H9 (cell line): ENCODE measurements around the gene JAKMIP3. TPM values are rescaled to one million over a fixed set of nuclear protein-coding genes. Genes with fewer than 3 reads are reported as not detected.

ENCODE experiments used
- DNase-seq: peaks from one replicate; pipeline ENCODE4 v3.0.0-alpha.2; 2017
- H2AFZ ChIP-seq: one replicate; pipeline ENCODE4 v1.6.1; 2013; ENCODE audit warnings: mild to moderate bottlenecking, low read length, control low read depth, moderate library complexity
- H2AK5ac ChIP-seq: 2 replicates; pipeline ENCODE4 v1.6.1; 2013; ENCODE audit warnings: low read length, control low read depth, mixed read lengths; ENCODE audit not compliant: insufficient read length
- H2BK120ac ChIP-seq: one replicate; pipeline ENCODE4 v1.6.1; 2013; ENCODE audit warnings: low read depth, mild to moderate bottlenecking, low read length, control low read depth, inconsistent platforms; ENCODE audit not compliant: poor library complexity, severe bottlenecking
- H2BK12ac ChIP-seq: 2 replicates; pipeline ENCODE4 v1.6.1; 2013; ENCODE audit warnings: low read length, control low read depth, mixed read lengths, low read depth; ENCODE audit not compliant: insufficient read length
- H2BK15ac ChIP-seq: 2 replicates; pipeline ENCODE4 v1.6.1; 2013; ENCODE audit warnings: low read depth, low read length, control low read depth
- H2BK20ac ChIP-seq: one replicate; pipeline ENCODE4 v1.6.1; 2013; ENCODE audit warnings: low read depth, mild to moderate bottlenecking, low read length, control low read depth, inconsistent platforms; ENCODE audit not compliant: poor library complexity, severe bottlenecking
- H2BK5ac ChIP-seq: 2 replicates; pipeline ENCODE4 v1.6.1; 2013; ENCODE audit warnings: low read length, control low read depth, mixed read lengths; ENCODE audit not compliant: insufficient read length
- H3K14ac ChIP-seq: 2 replicates; pipeline ENCODE4 v1.6.1; 2013; ENCODE audit warnings: low read length, control low read depth; ENCODE audit not compliant: insufficient read depth
- H3K18ac ChIP-seq: 2 replicates; pipeline ENCODE4 v1.6.1; 2013; ENCODE audit warnings: low read depth, mild to moderate bottlenecking, mixed read lengths, low read length, control low read depth; ENCODE audit not compliant: insufficient read length
- H3K23ac ChIP-seq: 2 replicates; pipeline ENCODE4 v1.6.1; 2013; ENCODE audit warnings: low read length, control low read depth, mixed read lengths, low read depth; ENCODE audit not compliant: insufficient read length
- H3K23me2 ChIP-seq: 2 replicates; pipeline ENCODE4 v1.6.1; 2013; ENCODE audit warnings: low read depth, mild to moderate bottlenecking, mixed read lengths, low read length, control low read depth; ENCODE audit not compliant: insufficient read length, poor library complexity, severe bottlenecking
- H3K27ac ChIP-seq: 2 replicates; pipeline ENCODE4 v1.5.1; 2013; ENCODE audit warnings: low read length, control low read depth, mixed read lengths, low read depth; ENCODE audit not compliant: insufficient read length
- H3K27me3 ChIP-seq: 2 replicates; pipeline ENCODE4 v1.6.1; 2013; ENCODE audit warnings: low read length, control low read depth, inconsistent platforms; ENCODE audit not compliant: insufficient read depth
- H3K4ac ChIP-seq: 2 replicates; pipeline ENCODE4 v1.6.1; 2013; ENCODE audit warnings: low read depth, mild to moderate bottlenecking, control low read depth, inconsistent platforms, low read length, moderate library complexity
- H3K4me1 ChIP-seq: 2 replicates; pipeline ENCODE4 v1.6.1; 2013; ENCODE audit warnings: low read length, control low read depth, inconsistent platforms; ENCODE audit not compliant: insufficient read depth
- H3K4me2 ChIP-seq: 2 replicates; pipeline ENCODE4 v1.6.1; 2013; ENCODE audit warnings: low read length, control low read depth, mixed read lengths; ENCODE audit not compliant: insufficient read length, insufficient read depth
- H3K56ac ChIP-seq: 2 replicates; pipeline ENCODE4 v1.6.1; 2013; ENCODE audit warnings: low read depth, mild to moderate bottlenecking, mixed read lengths, low read length, control low read depth; ENCODE audit not compliant: insufficient read length
- H3K79me1 ChIP-seq: 2 replicates; pipeline ENCODE4 v1.6.1; 2013; ENCODE audit warnings: low read depth, mild to moderate bottlenecking, moderate library complexity, low read length, control low read depth, inconsistent platforms; ENCODE audit not compliant: insufficient read depth, poor library complexity, severe bottlenecking
- H3K79me2 ChIP-seq: 2 replicates; pipeline ENCODE4 v1.6.1; 2013; ENCODE audit warnings: low read length, control low read depth, inconsistent platforms; ENCODE audit not compliant: insufficient read depth
- H3K9ac ChIP-seq: 2 replicates; pipeline ENCODE4 v1.6.1; 2013; ENCODE audit warnings: low read length, control low read depth, mixed read lengths; ENCODE audit not compliant: insufficient read length; ENCODE audit errors: extremely low read depth
- H3K9me3 ChIP-seq: one replicate; pipeline ENCODE4 v1.6.1; 2013; ENCODE audit warnings: low read depth, low read length, inconsistent platforms; ENCODE audit not compliant: control insufficient read depth
- H3T11ph ChIP-seq: one replicate; pipeline ENCODE4 v1.6.1; 2013; ENCODE audit warnings: mild to moderate bottlenecking, low read length, control low read depth, inconsistent platforms
- H4K20me1 ChIP-seq: one replicate; pipeline ENCODE4 v1.6.1; 2013; ENCODE audit not compliant: control insufficient read depth, insufficient read length, insufficient read depth
- H4K5ac ChIP-seq: 2 replicates; pipeline ENCODE4 v1.6.1; 2013; ENCODE audit warnings: low read depth, mild to moderate bottlenecking, mixed read lengths, low read length, control low read depth; ENCODE audit not compliant: insufficient read length
- H4K8ac ChIP-seq: replicated peaks from 2 replicates; pipeline ENCODE4 v1.6.1; 2013; ENCODE audit warnings: low read length, control low read depth, mixed read lengths, low read depth; ENCODE audit not compliant: insufficient read length
- H4K91ac ChIP-seq: 2 replicates; pipeline ENCODE4 v1.6.1; 2013; ENCODE audit warnings: low read depth, mild to moderate bottlenecking, moderate library complexity, mixed read lengths, low read length, control low read depth; ENCODE audit not compliant: insufficient read length
- H3K27ac Mint-ChIP-seq, 3 experiments: 2 replicates in 2 of 3; 3 replicates in 1 of 3; pipeline ENCODE4 v1.8.0; 2020 to 2021; ENCODE audit warnings: mixed read lengths in 3 of 3, mild to moderate bottlenecking in 1 of 3, moderate library complexity in 1 of 3
- H3K27me3 Mint-ChIP-seq: 2 replicates; pipeline ENCODE4 v1.8.0; 2021; ENCODE audit warnings: low read depth, mild to moderate bottlenecking, moderate library complexity, mixed read lengths
- H3K36me3 Mint-ChIP-seq, 3 experiments: 2 replicates in 2 of 3; 3 replicates in 1 of 3; pipeline ENCODE4 v1.8.0; 2020 to 2021; ENCODE audit warnings: low read depth in 3 of 3, mixed read lengths in 3 of 3; ENCODE audit not compliant: insufficient read depth in 1 of 3
- H3K4me1 Mint-ChIP-seq, 2 experiments: 2 replicates each; pipeline ENCODE4 v1.8.0; 2020; ENCODE audit warnings: mixed read lengths in 2 of 2
- H3K4me3 Mint-ChIP-seq, 2 experiments: 2 replicates in 1 of 2; 3 replicates in 1 of 2; pipeline ENCODE4 v1.8.0; 2020 to 2021; ENCODE audit warnings: mild to moderate bottlenecking in 2 of 2, mixed read lengths in 2 of 2, moderate library complexity in 1 of 2
- H3K9me3 Mint-ChIP-seq, 2 experiments: 2 replicates in 1 of 2; 3 replicates in 1 of 2; pipeline ENCODE4 v1.8.0; 2020; ENCODE audit warnings: mild to moderate bottlenecking in 2 of 2, mixed read lengths in 2 of 2, moderate library complexity in 1 of 2
- CTCF ChIP-seq: fragments of 200-600 bp; sonication (generic); conservative IDR thresholded peaks from 3 replicates; pipeline ENCODE4 v1.8.0; 2021; ENCODE audit warnings: antibody characterized with exemption, mild to moderate bottlenecking
- WGBS: extraction: QIAGEN DNeasy Blood & Tissue Kit; methylation state at CpG from one replicate; pipeline ENCODE4 v1.1.7; 2013; ENCODE audit warnings: missing lambda C conversion rate, low lambda C conversion rate, mixed read lengths; ENCODE audit not compliant: insufficient read length; ENCODE audit errors: extremely low coverage; 5-methylcytosine and 5-hydroxymethylcytosine counted together
- total RNA-seq: library from RNA; stranded (reverse); gene quantifications from 2 replicates; pipeline ENCODE4 v1.2.1, GENCODE V29; 2021

The JAKMIP3 gene
- total RNA-seq, 1 experiment from 2014 or later: 0.50 TPM

- Histone ChIP-seq H3K79me2 (no peaks in the 10 kb centered on the region), H3K23ac (no peak overlapping the region), H4K20me1 (no peaks in the 10 kb centered on the region), H3K23me2 (no peaks in the 10 kb centered on the region), H3K4me1 (no peaks in the 10 kb centered on the region), H3K9ac (no peak overlapping the region), H2AK5ac (no peak overlapping the region), H2AFZ (no peak overlapping the region), H3T11ph (no peak overlapping the region), H2BK12ac (no peak overlapping the region), H3K79me1 (no peaks in the 10 kb centered on the region), H2BK15ac (no peak overlapping the region), H3K4me2 (no peak overlapping the region), H2BK120ac (no peak overlapping the region), H2BK5ac (no peak overlapping the region), H3K9me3 (no peaks in the 10 kb centered on the region), H3K4ac (no peak overlapping the region), H3K27me3 (no peaks in the 10 kb centered on the region), H4K5ac (no peak overlapping the region), H3K56ac (no peak overlapping the region), H3K27ac (no peak overlapping the region), H4K8ac (no peak overlapping the region), H2BK20ac (no peak overlapping the region), H3K14ac (no peak overlapping the region; the same call in 1 of the 2 replicates), H3K18ac (no peak overlapping the region), H4K91ac (no peak overlapping the region)
- TF ChIP-seq CTCF: no peak
- no peak overlapping the region for H3K27ac Mint-ChIP-seq
- no CpG with 5 or more reads among the region's 15 CpGs for WGBS
- H3K36me3 Mint-ChIP-seq: 0 out of 7 replicates have a peak, but pooled peaks cover 0 to 2% (median 0%) of the 10 kb centered on the region in 3 experiments
- peaks cover 0 to 3% of the 10 kb centered on the region in 2 experiments; a peak in 1 of 5 replicates for H3K9me3 Mint-ChIP-seq
- H3K27me3 Mint-ChIP-seq: peaks cover 3% of the 10 kb centered on the region; the same call in 1 of the 2 replicates
- H3K4me3 Mint-ChIP-seq: no peak overlapping the region
- H3K4me1 Mint-ChIP-seq: no peaks in the 10 kb centered on the region
- DNase-seq: no peak
These were observed 34.3 kb downstream of the JAKMIP3 start for GRCh38 chr10:132100091-132100481.
